ENCODE results near the gene ATP8B1.

The ATP8B1 gene

GRCh38 chr18:57715073-57715472 lies 88.0 kb downstream of the ATP8B1 start:
- no peak for DNase-seq

GRCh38 chr18:57710226-57710625 lies 92.9 kb downstream of the ATP8B1 start:
- DNase-seq, result no peak

- no peak for DNase-seq
Measured at GRCh38 chr18:57709335-57709734, 93.8 kb downstream of the ATP8B1 start.

- no peak for DNase-seq
Measured at GRCh38 chr18:57708288-57708687, 94.8 kb downstream of the ATP8B1 start.

GRCh38 chr18:57705832-57706595 lies 97.1 kb downstream of the ATP8B1 start:
- DNase-seq, result no peak

GRCh38 chr18:57705011-57705410 lies 98.1 kb downstream of the ATP8B1 start:
- DNase-seq, result no peak

GRCh38 chr18:57698571-57699276 lies 104.4 kb downstream of the ATP8B1 start:
- no peak for DNase-seq

- no peak for DNase-seq
Measured at GRCh38 chr18:57697426-57697825, 105.7 kb downstream of the ATP8B1 start.

- DNase-seq, result no peak
Measured at GRCh38 chr18:57696271-57696670, 106.8 kb downstream of the ATP8B1 start.

- no peak for DNase-seq
Measured at GRCh38 chr18:57691363-57691762, 111.8 kb downstream of the ATP8B1 start.

- DNase-seq, result no peak
Measured at GRCh38 chr18:57687970-57688369, 115.1 kb downstream of the ATP8B1 start.

- DNase-seq, result no peak
Measured at GRCh38 chr18:57683470-57683869, 119.6 kb downstream of the ATP8B1 start.

GRCh38 chr18:57677262-57678211 lies 125.6 kb downstream of the ATP8B1 start:
- DNase-seq, result no peak

- no peak for DNase-seq
Measured at GRCh38 chr18:57674891-57675290, 128.2 kb downstream of the ATP8B1 start.

- DNase-seq, result no peak
Measured at GRCh38 chr18:57670046-57670445, 133.1 kb downstream of the ATP8B1 start.

GRCh38 chr18:57668021-57668420 lies 135.1 kb downstream of the ATP8B1 start:
- DNase-seq, result no peak

- DNase-seq, result peak; percentile 89 to 94
Measured at GRCh38 chr18:57666818-57667497, 136.2 kb downstream of the ATP8B1 start.

- peak in 1 of 2 donors; percentile 11 for DNase-seq
Measured at GRCh38 chr18:57664568-57665165, 138.4 kb downstream of the ATP8B1 start.

GRCh38 chr18:57660961-57661360 lies 142.2 kb downstream of the ATP8B1 start:
- no peak for DNase-seq

GRCh38 chr18:57659460-57660102 lies 143.5 kb downstream of the ATP8B1 start:
- DNase-seq, result no peak

- no peak for DNase-seq
Measured at GRCh38 chr18:57657542-57657941, 145.6 kb downstream of the ATP8B1 start.

GRCh38 chr18:57655740-57656139 lies 147.4 kb downstream of the ATP8B1 start:
- DNase-seq, result no peak
